Putamen (tissue), 1 donor: ENCODE results near the gene RASA4B.

Experiments
- DNase-seq: peaks from one replicate; pipeline ENCODE4 v3.0.0-alpha.2; 2016; ENCODE audit warnings: low spot score

The RASA4B gene

DNA sequence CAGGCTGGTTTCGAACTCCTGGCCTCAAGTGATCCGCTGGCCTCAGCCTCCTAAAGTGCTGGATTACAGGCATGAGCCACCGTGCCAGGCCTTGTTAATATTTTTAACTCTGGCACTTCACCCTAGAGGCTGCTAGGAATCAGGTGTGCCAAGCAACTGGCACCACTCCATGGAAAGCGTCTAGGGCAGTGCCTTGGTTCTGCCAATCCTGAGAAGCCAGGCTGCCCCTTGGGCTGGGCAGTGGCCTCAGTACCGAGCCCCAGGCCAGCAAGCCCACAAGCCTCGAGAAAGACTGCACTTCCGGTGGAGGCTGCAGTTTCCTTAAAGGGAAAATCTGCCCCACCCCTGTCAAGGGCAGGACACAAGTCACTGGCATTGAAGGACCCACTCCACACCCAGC is 64.3 kb downstream of the RASA4B start:
- DNase-seq: no peak

DNA sequence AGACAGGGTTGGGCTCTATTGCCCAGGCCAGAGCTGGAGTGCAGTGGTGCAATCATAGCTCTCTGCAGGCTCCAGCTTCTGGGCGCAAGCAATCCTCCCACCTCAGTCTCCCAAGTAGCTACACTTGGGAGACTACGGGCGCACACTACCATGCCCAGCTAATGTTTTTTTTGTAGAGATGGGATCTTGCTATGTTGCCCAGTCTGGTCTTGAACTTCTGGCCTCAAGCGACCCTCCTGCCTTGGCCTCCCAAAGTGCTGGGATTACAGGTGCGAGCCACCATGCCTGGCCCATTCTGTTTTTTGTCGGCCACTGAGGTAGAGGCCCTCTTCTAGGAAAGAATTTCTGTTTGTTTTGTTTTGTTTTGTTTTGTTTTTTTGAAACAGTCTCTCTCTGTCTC is 65.1 kb downstream of the RASA4B start:
- no peak for DNase-seq

DNA sequence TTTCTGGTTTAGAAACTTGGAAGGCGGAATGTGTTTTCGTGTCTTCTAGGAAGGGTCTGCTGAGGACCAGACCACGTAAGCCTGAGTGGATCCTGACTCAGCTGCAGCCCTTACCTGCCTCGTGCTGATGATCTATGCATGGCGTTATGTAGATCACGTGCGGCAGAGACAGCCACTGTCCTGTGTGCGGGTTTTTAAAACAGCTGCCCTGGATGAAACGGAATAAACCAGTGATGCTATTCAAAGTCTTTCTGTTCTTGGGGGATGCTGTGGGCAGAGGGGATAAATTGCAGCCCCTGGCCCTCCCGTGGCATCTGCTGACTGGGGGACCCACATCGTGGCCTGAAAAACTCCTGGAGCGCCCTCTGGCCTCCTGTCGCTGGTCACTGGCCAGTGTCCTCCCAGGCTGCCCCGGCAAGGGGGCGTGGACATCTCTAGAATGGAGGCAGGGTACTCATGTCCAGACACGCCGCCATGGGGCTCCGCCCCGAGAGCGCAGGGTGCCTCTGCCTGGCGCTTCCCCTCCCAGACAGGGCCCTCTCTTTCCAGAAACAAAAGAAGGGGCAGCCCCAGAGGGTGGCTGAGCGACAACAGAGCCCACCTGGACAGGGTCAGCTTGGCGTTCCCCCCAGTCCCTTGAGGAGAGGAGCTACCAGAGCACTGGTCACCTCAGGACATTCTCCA is 66.1 kb downstream of the RASA4B start:
- no peak for DNase-seq

DNA sequence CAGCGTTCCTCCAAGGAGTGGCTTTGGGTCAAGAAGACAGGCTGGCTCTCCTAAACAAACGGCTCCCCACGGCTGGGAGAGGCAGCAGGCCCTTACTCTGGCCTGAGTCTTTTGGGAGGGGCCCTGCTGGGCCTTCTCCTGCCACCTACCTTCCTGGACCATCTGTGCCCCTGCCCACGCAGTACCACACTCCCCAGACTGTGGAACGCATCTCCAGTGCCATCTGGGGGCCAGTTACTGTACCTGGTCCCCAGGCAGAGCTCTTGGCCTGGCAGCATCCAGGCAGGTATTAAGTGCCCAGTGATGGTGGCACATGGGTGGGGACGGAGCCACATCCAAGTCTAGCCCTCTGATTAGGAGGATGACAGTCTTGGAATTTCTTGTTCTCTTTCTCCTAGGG is 67.3 kb downstream of the RASA4B start:
- DNase-seq: no peak

DNA sequence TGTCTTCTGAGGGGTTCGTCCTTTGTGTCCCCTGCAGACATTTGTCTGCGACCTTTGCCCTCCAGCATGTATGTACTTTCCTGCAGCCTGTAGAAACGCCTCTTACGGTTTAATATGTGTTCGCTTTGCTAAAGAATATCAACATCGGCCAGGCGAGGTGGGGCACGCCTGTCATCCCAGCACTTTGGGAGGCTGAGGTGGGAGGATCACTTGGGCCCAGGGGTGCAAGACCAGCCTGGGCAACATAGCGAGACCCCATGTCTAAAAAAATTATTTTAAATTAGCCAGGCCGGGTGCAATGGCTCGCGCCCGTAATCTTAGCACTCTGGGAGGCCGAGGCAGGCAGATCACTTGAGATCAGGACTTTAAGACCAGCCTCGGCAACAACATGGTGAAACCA is 68.4 kb downstream of the RASA4B start:
- no peak for DNase-seq

DNA sequence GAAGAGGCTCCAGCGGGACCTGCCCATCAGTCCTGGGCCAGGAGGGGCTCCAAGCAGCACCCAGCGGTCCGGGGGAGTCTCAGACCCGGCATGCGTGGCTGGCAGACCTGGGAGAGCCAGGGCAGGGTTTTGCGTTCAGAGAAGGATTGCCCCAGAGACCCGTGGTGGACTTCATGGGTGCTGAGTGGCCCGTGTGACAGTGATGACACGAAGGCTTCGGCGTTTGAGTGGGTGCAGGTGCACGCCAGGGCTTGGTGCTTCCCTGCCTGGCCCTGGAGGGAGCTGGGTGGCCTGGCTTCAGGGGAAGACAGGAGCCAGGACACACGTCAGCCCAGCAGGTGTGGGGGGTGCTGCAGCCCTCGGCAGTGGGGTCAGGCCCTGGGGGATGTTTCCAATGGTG is 70.3 kb downstream of the RASA4B start:
- DNase-seq: no peak

DNA sequence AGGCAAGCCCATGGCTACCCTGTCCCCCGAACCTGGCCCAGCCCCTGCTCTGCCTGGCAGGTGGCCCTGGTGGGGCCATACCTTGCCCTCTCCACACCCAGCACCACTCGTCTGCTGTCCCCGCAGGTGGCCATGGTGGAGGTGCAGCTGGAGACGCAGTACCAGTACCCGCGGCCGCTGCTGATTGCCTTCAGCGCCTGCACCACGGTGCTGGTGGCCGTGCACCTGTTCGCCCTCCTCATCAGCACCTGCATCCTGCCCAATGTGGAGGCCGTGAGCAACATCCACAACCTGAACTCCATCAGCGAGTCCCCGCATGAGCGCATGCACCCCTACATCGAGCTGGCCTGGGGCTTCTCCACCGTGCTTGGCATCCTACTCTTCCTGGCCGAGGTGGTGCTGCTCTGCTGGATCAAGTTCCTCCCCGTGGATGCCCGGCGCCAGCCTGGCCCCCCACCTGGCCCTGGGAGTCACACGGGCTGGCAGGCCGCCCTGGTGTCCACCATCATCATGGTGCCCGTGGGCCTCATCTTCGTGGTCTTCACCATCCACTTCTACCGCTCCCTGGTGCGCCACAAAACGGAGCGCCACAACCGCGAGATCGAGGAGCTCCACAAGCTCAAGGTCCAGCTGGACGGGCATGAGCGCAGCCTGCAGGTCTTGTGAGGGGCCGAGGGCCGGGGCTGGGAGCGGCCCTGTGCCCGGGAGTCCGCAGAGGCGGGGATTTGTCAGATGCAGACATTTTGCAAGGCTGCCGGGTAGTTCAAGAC is 71.0 kb downstream of the RASA4B start:
- DNase-seq: no peak

DNA sequence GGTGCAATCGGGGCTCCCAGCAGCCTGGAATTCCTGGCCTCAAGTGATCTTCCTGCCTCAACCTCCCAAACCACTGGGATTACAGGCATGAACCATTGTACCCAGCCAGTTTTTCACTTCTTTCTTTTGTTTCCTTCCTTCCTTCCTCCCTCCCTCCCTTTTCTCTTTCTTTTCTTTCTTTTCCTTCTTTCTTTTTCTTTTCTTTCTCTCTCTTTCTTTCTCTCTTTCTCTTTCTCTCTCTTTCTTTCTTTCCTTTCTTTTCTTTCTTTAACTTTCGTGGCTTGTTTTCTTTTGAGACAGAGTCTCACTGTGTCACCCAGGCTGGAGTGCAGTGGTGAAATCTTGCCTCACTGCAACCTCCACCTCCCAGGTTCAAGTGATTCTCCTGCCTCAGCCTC is 71.9 kb downstream of the RASA4B start:
- DNase-seq: no peak

DNA sequence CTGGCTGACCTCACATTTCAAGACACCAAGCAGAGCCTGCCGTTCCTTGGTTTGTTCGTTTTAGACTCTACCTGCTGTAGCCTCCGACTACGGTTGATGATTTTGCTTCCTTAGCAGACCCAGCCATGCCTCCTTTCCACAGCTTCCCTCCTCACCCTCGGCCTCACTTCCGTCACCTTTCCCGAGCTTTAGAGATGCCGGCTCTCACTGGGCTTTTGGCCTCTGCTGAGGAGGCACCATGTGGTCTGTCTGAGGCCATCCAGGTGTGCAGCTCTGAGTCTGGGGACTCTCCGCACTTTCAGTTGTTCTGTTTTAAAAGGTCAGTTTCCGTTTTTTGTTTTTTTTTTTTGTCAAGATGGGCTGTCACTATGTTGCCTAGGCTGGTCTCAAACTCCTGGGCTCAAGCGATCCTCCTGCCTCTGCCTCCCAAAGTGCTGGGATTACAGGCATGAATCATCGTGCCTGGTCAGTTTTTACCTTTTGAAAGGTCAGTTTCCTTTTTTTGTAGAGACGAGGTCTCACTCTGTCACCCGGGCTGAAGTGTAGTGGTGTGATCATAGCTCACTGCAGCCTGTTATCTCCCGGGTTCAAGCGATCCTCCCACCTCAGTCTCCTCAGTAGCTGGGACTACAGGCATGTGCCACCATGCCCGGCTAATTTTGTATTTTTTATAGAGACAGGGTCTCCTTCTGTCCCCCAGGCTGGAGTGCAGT is 72.5 kb downstream of the RASA4B start:
- DNase-seq: no peak

DNA sequence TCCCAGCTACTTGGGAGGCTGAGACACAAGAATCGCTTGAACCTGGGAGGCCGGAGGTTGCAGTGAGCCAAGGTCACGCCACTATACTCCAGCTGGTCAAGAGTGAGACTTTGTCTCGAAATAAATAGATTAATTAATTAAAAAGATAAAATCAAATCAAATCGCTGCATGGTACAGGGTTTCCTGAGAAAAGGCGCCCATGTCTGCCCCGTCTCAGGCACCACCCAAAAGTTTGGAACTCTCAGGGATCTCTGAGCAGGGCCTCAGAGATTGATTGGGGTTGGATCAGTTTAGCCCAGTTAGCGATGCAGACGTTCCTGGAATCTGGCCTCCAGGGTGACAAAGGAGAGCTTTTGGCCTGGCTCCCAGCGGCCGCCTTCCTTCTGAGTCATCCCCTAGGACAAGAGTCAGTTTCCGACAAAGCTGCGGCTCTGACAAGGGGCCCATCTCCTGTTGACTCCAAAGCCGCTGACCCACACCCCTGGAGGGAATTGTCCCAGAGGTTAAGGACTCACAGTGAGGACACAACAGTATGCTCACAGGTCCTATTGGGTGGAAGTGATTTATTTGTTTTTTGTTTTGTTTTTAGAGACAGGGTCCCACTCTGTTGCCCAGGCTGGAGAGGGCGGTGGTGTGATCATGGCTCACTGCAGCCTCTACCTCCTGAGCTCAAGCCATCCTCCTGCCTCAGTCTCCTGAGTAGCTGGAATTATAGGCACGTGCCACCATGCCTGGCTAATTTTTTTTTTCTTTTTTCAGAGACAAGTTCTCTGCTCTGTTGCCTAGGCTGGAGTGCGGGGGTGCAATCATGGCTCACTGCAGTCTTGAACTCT is 77.4 kb downstream of the RASA4B start:
- DNase-seq: no peak

DNA sequence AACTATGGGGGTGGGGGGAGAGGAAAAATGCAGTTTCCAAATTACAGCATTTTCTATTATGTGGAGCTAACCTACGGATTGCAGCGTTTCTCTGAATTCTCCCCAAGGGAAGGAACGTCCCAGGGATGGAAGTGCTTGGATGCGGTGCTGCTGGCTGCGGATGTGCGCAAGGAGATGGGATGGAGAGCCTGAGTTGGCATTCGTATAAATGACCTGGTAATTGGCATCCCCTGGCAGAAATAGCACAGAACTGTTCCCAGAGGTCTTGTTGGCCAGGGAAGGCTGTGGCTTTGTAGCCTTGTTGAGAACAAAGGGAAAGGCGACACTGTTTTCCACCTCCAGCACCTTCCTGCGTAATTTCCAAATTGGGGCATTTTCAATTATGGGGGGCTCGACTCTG is 81.5 kb downstream of the RASA4B start:
- no peak for DNase-seq

DNA sequence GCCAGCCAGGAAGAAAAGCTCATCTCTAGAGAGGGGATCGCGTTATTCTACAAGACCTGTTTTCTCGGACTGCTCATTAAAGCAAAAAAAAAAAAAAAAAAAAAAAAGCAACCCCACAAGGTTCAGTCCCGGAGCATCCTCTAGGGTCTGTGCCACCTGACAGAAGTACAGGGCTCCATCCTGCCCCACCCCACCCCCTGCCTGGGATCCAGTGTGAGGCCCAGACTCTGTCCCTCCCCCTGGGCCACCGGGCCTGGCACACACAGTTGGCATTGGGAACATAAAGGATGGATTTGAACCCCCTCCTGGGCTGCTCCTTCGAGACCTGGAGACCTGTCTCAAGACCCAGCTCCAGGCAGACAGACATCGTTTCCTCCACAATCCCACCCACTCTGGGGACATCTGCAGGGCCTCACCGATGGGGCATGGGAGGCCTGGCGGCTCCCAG is 83.5 kb downstream of the RASA4B start:
- DNase-seq: no peak

DNA sequence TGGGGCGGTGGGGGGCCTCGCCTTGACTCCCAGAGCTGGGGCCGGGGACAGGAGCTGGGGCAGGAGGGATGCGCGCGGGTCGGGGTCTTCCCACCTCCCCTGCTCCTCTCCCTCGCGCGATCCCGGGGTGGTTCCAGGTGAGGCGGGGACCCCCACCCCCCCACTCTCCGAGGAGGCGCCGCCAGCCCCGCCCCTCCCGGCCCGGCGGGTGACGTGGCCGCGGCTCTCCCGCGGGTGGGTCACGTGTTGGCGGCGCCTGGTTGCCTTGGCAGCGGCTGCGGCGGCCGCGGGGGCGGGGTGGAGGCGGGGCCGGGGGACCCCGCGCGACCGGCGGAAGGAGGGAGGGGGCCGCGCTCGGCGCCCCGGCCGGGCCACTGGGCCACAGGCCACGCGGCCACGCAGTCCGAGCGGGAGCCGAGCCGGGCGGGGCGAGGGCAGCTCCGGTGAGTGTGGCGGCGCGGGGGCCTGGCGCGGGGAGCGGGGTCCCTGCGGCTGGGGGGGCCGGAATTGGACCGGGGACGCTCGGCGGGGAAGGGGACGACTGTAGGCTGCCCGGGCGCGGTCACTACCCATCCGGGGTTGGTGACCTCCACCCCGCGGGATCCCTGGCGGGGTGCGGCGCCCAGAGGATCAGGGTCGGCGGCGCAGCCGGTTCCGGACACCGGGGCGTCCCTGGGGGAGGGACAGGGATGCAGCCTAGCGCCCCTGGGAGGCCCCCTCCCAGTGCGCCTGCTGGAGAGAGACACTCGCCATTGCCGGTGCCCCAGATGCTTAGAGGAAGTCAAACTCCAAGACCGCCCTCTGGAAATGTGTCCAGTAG is 84.1 kb downstream of the RASA4B start, which contains the start of gene ORAI2:
Gene ORAI2, plus strand, starts transcription at position 357 of the 820 bp plus-strand sequence. CDS start 5,382 bp downstream, outside the sequence.
- peak; percentile 76 for DNase-seq
